Head of caudate nucleus (tissue), 42 donors: Measurements from ENCODE around the gene CTNNA1.
"Not testable (repeated sequence)": the region's sequence is repeated elsewhere in the genome, so short reads cannot be mapped to it uniquely, and the experiment has no call there.

Source experiments
- DNase-seq, 42 donors: peaks; one replicate each; pipeline versions ENCODE4 v3.0.0 to v3.0.0-alpha.2; 2020 to 2021; ENCODE audit warnings: mixed read lengths in 7 of 42
- intact Hi-C: fragments of 100-400 bp; cut with DNase I; formaldehyde crosslinking; loops from one replicate; pipeline ENCODE4 v1.15.0; 2022

CTNNA1 gene

GRCh38 chr5:138753794-138754698 lies 821 bp downstream of the CTNNA1 start:
- intact Hi-C loops = no loop called here
- peak; percentile 63 to 91 (median 77) for DNase-seq

GRCh38 chr5:138754699-138755057 lies 1.5 kb downstream of the CTNNA1 start:
- DNase-seq = no peak
- intact Hi-C loops = no loop called here

- DNase-seq = no peak
- intact Hi-C loops = no loop called here
These were observed 2.0 kb downstream of the CTNNA1 start for GRCh38 chr5:138755084-138755748.

GRCh38 chr5:138757061-138757776 lies 4.0 kb downstream of the CTNNA1 start:
- intact Hi-C loops = no loop called here

DNA sequence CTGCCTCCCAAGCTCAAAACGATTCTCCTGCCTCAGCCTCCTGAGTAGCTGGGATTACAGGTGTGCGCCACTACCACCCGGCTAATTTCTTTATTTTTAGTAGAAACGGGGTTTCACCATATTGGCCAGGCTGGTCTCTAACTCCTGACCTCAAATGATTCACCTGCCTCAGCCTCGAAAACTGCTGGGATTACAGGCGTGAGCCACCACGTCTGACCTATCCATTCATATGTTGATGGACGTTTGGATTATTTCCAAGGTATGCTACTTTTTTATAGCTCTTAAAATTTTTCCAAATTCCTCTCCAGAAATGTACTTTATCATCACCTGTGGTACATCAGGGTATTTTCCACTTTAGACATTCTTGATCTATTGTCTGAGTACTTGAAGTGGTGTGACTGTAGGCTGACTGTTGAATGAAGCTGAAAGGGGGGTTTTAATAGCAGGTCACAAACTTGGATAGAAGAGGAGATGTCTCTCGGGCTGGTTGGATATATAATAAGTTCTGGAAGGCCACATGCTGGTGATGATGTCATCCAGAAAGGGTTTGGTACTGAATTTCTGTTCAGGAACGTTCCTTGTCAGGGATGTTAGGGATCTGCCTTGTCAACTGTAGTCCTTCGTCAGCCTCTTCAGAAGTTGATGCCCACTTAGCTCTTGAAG lies 7.4 kb downstream of the CTNNA1 start:
- no peak for DNase-seq
- intact Hi-C loops = no loop called here

More at GRCh38 chr5:138757061-138757776, 4.0 kb downstream of the CTNNA1 start:
- no peak for DNase-seq

DNA sequence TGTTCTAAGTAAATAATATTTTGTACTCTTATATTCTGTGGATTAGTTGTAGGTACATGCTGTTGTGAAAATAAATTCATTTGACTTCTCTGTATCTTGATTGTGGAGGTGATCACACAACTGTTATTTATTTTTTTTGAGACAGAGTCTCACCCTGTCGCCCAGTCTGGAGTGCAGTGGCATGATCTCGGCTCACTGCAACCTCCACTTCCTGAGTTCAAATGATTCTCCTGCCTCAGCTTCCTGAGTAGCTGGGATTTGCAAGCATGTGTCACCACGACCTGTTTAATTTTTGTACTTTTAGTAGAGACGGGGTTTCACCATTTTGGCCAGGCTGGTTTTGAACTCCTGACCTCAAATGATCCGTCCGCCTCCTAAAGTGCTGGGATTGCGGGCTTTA lies 7.9 kb downstream of the CTNNA1 start:
- intact Hi-C loops, DNase-seq: not testable (repeated sequence)

GRCh38 chr5:138761670-138762069 lies 8.4 kb downstream of the CTNNA1 start:
- intact Hi-C loops, DNase-seq: not testable (repeated sequence)

DNA sequence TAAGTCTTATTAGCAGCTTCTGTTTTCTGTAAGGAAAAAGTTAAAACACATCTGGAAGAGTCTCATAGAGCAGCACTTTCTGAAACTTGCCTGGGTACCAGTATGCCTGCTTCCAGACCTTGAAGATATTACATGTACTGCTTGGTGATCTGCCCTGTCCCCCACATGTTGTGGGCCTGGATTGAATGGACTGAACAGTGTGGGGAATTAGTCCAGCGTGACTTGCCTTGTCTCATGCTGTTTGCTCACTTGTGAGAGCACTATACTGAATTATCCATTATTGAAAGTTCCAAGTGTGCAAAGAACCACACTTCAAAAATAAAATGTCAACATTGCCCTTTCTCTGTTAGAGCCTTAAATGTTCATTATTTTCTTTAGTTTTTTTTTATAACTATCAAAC lies 8.9 kb downstream of the CTNNA1 start:
- intact Hi-C loops = no loop called here

GRCh38 chr5:138763037-138763778 lies 10.0 kb downstream of the CTNNA1 start:
- intact Hi-C loops = no loop called here
- no peak for DNase-seq

More for the DNA sequence above, 8.9 kb downstream of the CTNNA1 start:
- no peak for DNase-seq

GRCh38 chr5:138770291-138770690 lies 17.1 kb downstream of the CTNNA1 start:
- no peak for DNase-seq
- intact Hi-C loops = no loop called here

- no peak for DNase-seq
- intact Hi-C loops = no loop called here
These were observed 17.8 kb downstream of the CTNNA1 start for GRCh38 chr5:138770977-138771376.

DNA sequence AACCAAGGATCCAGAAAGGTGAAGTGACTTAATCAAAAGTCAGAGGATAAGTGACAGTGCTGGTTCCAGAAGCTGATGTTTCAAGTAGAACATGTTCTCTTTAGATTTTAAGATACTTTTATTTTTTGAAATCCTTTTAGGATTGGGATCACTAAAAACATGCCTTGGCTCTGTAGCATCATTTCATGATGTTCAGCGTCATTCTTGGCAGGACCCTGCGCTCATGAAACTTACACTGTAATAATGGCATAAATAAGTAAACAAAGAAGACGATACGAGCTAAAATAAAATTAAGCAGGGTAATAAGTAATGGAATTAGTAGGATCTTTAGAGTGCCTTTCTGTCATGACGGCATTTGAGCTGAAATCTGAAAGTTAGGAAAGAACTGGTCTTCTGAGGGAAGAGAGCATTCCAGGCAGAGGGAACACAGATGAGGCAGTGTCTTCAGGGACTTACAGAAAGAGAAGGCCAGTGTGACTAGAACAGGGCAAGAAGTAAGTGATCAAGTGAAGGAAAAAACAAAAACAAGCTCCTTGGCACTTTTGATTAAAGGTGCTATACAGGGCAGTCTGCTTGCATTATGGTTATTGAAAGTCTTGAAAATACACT lies 19.9 kb downstream of the CTNNA1 start:
- intact Hi-C loops = no loop called here
- no peak for DNase-seq

DNA sequence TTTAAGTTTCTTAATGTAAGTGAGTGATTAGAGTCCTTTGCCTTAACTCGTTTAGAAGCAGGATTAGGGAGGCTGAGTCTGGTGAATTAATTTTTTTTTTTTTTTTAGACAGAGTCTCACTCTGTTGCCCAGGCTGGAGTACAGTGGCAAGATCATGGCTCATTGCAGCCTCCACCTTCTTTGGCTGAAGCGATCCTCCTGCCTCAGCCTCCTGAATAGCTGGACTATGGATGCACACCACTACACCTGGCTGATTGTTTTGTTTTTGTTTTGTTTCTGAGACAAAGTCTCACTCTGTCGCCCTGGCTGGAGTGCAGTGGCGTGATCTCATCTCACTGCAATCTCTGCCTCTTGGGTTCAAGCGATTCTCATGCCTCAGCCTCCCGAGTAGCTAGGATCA lies 20.4 kb downstream of the CTNNA1 start:
- DNase-seq, intact Hi-C loops: not testable (repeated sequence)

DNA sequence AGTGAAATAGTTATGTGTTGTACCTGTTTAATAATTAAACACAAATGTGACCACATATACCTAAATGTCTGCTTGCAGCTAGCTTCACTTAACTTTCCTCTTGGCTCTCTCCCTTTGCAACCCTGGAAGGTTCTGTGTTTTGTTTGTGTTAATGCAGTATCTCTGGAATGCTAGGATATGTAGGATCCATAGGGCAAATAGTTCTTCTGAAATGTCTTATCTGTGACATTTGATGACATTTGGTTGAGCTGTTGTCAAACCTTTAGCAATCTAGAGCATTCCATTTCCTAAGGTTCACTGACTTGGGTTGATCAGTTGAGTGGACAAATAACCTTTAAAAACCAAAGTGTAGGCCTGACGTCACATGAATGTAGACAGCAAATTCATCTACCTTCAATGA lies 21.8 kb downstream of the CTNNA1 start:
- intact Hi-C loops = no loop called here
- DNase-seq = no peak

DNA sequence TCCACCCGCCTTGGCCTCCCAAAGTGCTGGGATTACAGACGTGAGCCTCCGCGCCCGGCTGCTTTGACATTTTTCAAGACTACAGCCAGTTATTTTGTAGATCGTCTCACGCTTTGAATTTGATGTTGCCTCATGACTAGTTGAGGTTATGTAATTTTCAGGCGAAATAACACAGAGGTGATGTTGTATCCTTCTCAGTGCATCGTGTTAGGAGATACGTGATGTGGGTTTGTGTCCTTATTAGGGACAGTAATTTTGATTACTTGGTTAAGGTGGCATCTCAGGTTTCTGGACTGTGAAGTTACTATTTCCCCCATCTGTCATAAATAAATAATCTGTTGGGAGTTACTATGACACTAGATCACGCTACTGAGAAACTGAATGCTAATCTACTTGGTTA lies 25.0 kb downstream of the CTNNA1 start:
- intact Hi-C loops = no loop called here
- no peak for DNase-seq

GRCh38 chr5:138783976-138784375 lies 30.8 kb downstream of the CTNNA1 start:
- no peak for DNase-seq
- intact Hi-C loops = no loop called here

DNA sequence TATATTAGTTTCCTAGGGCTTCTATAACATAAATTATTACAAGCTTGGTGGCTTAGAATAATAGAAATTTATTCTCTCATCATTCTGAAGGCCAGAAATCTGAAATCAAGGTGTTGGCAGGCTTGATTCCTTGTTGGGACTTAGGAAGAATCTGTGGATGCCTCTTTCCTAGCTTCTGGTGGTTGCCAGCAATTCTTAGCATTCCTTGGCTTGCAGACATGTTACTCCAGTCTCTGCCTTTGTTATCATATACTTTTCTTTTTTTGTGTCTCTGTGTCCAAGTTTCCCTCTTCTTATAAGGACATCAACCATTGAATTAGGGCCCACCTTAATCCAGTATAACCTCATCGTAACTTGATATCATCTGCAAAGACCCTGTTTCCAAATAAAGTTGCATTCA lies 31.4 kb downstream of the CTNNA1 start:
- intact Hi-C loops = no loop called here
- no peak for DNase-seq

DNA sequence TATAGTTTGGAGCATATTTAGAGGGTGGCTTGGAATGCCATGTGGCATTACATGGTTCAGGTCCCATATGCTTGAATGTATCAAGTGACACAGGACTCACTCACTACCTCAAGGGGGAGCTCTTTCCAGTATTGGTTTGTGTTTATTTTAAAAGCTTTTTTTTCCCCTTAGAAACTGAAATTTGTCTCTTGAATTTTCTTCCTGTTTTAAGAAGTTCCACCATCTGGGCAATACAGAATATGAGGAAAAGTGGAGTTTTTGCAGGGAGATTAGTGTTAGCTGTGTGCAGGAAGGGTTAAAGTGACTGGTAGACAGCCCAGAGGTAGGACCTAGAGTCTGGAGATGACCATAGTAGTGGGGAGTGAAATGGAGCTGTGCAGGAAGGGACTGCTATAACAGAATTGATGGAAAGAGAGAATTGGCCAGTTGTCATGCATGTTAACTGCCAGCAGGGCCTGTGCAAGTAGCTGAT lies 36.6 kb downstream of the CTNNA1 start:
- no peak for DNase-seq
- intact Hi-C loops = no loop called here
